Effector CD4-positive, alpha-beta T cell (primary cell): ENCODE results near the gene PRKCSH.

Experiments
- DNase-seq: peaks from one replicate; pipeline ENCODE4 v3.0.0-alpha.2; 2020

The PRKCSH gene

GRCh38 chr19:11479090-11479897 is 43.9 kb downstream of the PRKCSH start:
- DNase-seq: no peak

- DNase-seq: no peak
These were observed 44.7 kb downstream of the PRKCSH start for GRCh38 chr19:11479898-11480714.

- DNase-seq: no peak
These were observed 45.5 kb downstream of the PRKCSH start, which contains the start of gene ELAVL3 for GRCh38 chr19:11480715-11481533. Gene ELAVL3, minus strand, starts transcription at chr19:11481046. Its CDS starts 438 bp downstream, at chr19:11480608.

GRCh38 chr19:11481534-11482383 is 46.3 kb downstream of the PRKCSH start:
- peak; percentile 20 for DNase-seq

GRCh38 chr19:11482384-11483050 is 47.1 kb downstream of the PRKCSH start:
- DNase-seq: peak; percentile 81

- DNase-seq: no peak
These were observed 48.1 kb downstream of the PRKCSH start for GRCh38 chr19:11483366-11484111.

- no peak for DNase-seq
These were observed 49.9 kb downstream of the PRKCSH start for GRCh38 chr19:11485245-11485837.

- no peak for DNase-seq
These were observed 51.4 kb downstream of the PRKCSH start for GRCh38 chr19:11486661-11487503.

GRCh38 chr19:11489378-11489777 is 53.9 kb downstream of the PRKCSH start:
- no peak for DNase-seq

GRCh38 chr19:11494634-11495285 is 59.3 kb downstream of the PRKCSH start:
- DNase-seq: no peak

GRCh38 chr19:11495481-11495880 is 60.0 kb downstream of the PRKCSH start:
- DNase-seq: no peak

- DNase-seq: no peak
These were observed 60.5 kb downstream of the PRKCSH start for GRCh38 chr19:11495885-11496284.

- DNase-seq: peak; percentile 54
These were observed 61.1 kb downstream of the PRKCSH start for GRCh38 chr19:11496391-11497163.

- DNase-seq: no peak
These were observed 63.8 kb downstream of the PRKCSH start for GRCh38 chr19:11499220-11499726.

GRCh38 chr19:11499890-11500420 is 64.5 kb downstream of the PRKCSH start:
- DNase-seq: no peak
